KOPT-K1 (cell line): ENCODE data around the gene TPM2.

Experiments
- H3K27ac ChIP-seq: fragments of 200-600 bp; sonication (generic); 2 replicates; pipeline ENCODE4 v1.5.1; 2016; ENCODE audit warnings: antibody characterized with exemption, mild to moderate bottlenecking, low read depth, low read length; ENCODE audit not compliant: poor library complexity, severe bottlenecking
- H3K36me3 ChIP-seq: fragments of 200-600 bp; sonication (generic); 2 replicates; pipeline ENCODE4 v1.5.1; 2017; ENCODE audit warnings: antibody characterized with exemption, mild to moderate bottlenecking, low read length, moderate library complexity; ENCODE audit not compliant: insufficient read depth
- H3K9me3 ChIP-seq: fragments of 200-600 bp; sonication (generic); 2 replicates; pipeline ENCODE4 v1.5.1; 2017; ENCODE audit warnings: antibody characterized with exemption, low read length, mild to moderate bottlenecking; ENCODE audit not compliant: insufficient read depth, poor library complexity, severe bottlenecking

TPM2 gene

DNA sequence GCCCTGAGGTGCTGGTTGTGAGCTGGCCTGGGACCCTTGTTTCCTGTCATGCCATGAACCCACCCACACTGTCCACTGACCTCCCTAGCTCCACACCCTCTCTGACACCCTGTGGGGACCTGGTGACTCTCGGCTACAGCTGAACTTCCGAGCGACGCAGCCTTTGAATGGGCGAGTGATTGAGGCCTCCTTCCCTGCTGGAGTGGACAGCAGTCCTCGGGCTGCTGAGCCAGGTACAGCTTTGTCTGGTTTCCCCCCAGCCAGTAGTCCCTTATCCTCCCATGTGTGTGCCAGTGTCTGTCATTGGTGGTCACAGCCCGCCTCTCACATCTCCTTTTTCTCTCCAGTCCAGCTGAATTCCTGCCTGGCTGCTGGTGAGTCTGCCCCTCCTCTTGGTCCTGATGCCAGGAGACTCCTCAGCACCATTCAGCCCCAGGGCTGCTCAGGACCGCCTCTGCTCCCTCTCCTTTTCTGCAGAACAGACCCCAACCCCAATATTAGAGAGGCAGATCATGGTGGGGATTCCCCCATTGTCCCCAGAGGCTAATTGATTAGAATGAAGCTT is 9.9 kb downstream of the TPM2 start:
- no peaks in the 10 kb centered on the region for H3K9me3 ChIP-seq
- no peaks in the 10 kb centered on the region for H3K36me3 ChIP-seq
- H3K27ac ChIP-seq = no peak overlapping the region

DNA sequence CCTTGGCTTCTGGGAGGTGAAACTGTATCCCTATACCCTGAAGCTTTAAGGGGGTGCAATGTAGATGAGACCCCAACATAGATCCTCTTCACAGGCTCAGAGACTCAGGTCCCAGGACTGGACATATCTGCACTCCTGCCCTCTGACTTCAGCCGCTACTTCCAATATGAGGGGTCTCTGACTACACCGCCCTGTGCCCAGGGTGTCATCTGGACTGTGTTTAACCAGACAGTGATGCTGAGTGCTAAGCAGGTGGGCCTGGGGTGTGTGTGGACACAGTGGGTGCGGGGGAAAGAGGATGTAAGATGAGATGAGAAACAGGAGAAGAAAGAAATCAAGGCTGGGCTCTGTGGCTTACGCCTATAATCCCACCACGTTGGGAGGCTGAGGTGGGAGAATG is 10.6 kb downstream of the TPM2 start:
- no peaks in the 10 kb centered on the region for H3K36me3 ChIP-seq
- no peak overlapping the region for H3K27ac ChIP-seq
- H3K9me3 ChIP-seq = no peaks in the 10 kb centered on the region

DNA sequence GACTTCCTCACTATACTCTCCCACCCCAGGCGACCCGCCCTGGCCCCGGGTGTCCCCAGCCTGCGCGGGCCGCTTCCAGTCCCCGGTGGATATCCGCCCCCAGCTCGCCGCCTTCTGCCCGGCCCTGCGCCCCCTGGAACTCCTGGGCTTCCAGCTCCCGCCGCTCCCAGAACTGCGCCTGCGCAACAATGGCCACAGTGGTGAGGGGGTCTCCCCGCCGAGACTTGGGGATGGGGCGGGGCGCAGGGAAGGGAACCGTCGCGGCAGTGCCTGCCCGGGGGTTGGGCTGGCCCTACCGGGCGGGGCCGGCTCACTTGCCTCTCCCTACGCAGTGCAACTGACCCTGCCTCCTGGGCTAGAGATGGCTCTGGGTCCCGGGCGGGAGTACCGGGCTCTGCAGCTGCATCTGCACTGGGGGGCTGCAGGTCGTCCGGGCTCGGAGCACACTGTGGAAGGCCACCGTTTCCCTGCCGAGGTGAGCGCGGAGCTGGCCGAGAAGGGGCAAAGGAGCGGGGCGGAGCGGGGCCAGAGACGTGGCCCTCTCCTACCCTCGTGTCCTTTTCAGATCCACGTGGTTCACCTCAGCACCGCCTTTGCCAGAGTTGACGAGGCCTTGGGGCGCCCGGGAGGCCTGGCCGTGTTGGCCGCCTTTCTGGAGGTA is 13.9 kb downstream of the TPM2 start:
- Histone ChIP-seq H3K27ac (no peak overlapping the region), H3K36me3 (no peaks in the 10 kb centered on the region), H3K9me3 (no peaks in the 10 kb centered on the region)

DNA sequence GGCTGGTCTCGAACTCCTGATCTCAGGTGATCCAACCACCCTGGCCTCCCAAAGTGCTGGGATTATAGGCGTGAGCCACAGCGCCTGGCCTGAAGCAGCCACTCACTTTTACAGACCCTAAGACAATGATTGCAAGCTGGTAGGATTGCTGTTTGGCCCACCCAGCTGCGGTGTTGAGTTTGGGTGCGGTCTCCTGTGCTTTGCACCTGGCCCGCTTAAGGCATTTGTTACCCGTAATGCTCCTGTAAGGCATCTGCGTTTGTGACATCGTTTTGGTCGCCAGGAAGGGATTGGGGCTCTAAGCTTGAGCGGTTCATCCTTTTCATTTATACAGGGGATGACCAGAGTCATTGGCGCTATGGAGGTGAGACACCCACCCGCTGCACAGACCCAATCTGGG is 14.5 kb downstream of the TPM2 start:
- no peaks in the 10 kb centered on the region for H3K9me3 ChIP-seq
- no peak overlapping the region for H3K27ac ChIP-seq
- no peaks in the 10 kb centered on the region for H3K36me3 ChIP-seq

DNA sequence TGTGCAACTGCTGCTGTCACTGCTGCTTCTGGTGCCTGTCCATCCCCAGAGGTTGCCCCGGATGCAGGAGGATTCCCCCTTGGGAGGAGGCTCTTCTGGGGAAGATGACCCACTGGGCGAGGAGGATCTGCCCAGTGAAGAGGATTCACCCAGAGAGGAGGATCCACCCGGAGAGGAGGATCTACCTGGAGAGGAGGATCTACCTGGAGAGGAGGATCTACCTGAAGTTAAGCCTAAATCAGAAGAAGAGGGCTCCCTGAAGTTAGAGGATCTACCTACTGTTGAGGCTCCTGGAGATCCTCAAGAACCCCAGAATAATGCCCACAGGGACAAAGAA is 15.7 kb downstream of the TPM2 start:
- H3K36me3 ChIP-seq = no peaks in the 10 kb centered on the region
- H3K27ac ChIP-seq = no peak overlapping the region
- H3K9me3 ChIP-seq = no peaks in the 10 kb centered on the region

DNA sequence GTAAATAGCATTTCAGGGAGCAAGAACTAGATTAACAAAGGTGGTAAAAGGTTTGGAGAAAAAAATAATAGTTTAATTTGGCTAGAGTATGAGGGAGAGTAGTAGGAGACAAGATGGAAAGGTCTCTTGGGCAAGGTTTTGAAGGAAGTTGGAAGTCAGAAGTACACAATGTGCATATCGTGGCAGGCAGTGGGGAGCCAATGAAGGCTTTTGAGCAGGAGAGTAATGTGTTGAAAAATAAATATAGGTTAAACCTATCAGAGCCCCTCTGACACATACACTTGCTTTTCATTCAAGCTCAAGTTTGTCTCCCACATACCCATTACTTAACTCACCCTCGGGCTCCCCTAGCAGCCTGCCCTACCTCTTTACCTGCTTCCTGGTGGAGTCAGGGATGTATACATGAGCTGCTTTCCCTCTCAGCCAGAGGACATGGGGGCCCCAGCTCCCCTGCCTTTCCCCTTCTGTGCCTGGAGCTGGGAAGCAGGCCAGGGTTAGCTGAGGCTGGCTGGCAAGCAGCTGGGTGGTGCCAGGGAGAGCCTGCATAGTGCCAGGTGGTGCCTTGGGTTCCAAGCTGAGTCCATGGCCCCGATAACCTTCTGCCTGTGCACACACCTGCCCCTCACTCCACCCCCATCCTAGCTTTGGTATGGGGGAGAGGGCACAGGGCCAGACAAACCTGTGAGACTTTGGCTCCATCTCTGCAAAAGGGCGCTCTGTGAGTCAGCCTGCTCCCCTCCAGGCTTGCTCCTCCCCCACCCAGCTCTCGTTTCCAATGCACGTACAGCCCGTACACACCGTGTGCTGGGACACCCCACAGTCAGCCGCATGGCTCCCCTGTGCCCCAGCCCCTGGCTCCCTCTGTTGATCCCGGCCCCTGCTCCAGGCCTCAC is 16.3 kb downstream of the TPM2 start, which contains the start of gene CA9:
TSS of gene CA9 (plus strand) at position 797 of the 893 bp plus-strand sequence. CDS start at position 829, 32 bp downstream.
- H3K9me3 ChIP-seq = no peaks in the 10 kb centered on the region
- H3K27ac ChIP-seq = no peak within 1 kb of the TSS
- H3K36me3 ChIP-seq = no peaks in the 10 kb centered on the region

DNA sequence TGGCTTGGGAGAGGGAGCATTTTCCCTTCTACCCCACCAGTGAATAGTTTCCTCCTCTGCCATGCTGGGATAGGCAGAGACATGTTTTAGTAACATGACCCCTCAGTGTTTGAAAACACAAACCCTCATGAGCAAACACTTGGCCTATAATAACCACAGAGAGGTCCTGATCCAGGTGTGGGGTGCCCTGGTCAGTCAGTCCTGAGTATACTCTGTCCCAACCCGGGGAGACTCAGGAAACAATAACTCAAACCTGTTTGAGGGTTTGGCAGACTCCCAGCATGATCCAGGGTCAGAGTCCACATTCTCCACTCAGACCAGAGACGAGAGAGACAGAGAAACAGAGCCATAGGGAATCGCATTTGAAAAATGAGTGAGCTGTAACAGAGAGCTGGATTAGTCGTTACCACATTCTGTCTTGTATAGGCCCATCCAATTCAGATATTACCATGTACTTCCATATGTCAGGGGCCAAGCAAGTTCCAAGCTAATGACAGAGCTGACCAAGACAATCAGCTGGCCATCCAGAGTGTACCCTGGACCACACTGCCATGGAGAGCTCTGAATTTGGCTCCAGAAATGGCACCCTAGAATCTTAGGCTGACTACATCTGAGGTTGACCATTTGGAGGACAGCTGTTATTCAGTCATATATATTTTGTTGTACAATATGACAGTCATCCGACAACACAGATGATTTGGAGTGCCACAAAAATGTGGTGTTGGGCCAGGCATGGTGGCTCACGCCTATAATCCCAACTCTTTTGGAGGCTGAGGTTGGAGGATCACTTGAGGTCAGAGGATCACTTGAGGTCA is 20.2 kb downstream of the TPM2 start:
- Histone ChIP-seq H3K9me3 (no peaks in the 10 kb centered on the region), H3K27ac (no peak overlapping the region), H3K36me3 (no peaks in the 10 kb centered on the region)

DNA sequence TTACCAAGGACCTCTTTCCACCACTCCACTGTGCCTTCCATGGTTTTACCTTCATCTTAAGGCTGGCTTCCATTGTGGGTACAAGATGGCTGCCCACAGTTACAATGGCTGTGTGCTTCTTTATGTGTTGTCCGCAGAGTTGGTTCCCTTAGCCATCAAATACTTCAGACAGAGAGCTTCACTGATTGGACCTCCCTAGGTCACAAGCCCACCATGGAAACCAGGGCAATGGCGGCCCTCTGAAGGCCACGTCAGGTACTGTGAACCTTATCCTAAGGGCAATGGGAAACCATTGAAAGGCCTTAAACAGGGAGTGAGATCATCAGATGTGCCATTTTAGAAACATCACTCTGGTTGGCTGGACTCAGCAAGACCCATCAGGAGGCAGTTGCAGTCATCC is 21.8 kb downstream of the TPM2 start:
- Histone ChIP-seq H3K9me3 (no peaks in the 10 kb centered on the region), H3K36me3 (no peaks in the 10 kb centered on the region), H3K27ac (no peak overlapping the region)

DNA sequence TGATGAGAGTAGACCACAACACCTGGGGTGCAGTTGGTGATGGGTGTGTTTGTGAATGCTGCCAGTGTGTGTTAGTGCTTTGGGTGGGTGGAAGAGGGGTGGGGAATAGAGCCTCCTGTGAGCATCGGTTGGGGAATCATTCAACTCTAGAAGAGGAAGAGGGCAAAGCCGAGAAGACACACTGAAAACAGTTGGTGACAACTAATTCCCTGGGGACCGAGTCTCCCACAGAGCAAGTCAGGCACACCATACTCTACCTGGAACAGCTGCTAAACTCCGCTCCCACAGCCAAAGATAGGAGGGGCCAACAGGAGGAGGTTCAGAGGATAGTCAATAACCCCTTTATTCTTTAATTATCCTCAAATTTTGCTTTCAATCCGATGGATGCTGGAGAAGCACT is 23.2 kb downstream of the TPM2 start:
- no peak overlapping the region for H3K27ac ChIP-seq
- no peaks in the 10 kb centered on the region for H3K36me3 ChIP-seq
- H3K9me3 ChIP-seq = no peaks in the 10 kb centered on the region

DNA sequence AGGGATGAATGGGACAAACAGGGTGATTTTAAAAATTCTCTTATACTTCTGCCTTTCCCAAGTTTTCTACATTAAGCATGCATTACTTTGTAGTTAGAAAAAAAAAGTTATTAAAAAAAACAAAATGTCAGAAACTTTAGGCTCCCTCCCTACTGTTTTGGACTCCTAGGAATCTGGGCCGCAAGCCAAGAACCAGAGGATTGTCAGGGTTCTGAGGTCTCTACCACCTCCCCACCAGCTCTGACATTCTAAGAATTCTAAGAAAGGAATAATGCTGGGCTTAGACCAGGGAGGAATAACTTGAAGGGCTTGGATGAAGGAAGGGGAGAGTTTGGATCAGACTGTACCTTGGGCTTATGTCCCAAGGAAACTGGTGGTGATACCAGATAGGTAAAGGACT is 23.7 kb downstream of the TPM2 start:
- no peaks in the 10 kb centered on the region for H3K9me3 ChIP-seq
- no peak overlapping the region for H3K27ac ChIP-seq

DNA sequence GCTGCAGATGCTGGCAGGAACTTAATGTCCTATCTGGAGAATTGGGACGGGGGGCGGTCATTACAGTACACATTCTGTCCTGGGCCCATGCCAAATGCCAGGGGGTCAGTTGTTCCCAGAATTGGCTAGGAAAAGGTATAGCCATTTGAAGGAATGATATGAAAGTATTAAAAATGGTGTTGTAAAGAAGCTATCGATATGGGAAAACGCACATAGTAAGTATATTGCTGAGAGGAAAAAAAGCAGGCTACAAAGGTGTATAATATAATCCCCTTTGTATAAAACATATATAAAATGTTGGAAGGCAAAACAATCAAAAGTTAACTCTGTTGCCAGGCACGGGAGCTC is 24.3 kb downstream of the TPM2 start:
- no peaks in the 10 kb centered on the region for H3K9me3 ChIP-seq
- H3K27ac ChIP-seq = peak overlapping the region; percentile 64
- H3K36me3 ChIP-seq = peaks cover 6% of the 10 kb centered on the region; the same call in 1 of the 2 replicates

More for the DNA sequence above, 23.7 kb downstream of the TPM2 start:
- 0 out of 2 replicates have a peak, but pooled peaks cover under 1% of the 10 kb centered on the region for H3K36me3 ChIP-seq

DNA sequence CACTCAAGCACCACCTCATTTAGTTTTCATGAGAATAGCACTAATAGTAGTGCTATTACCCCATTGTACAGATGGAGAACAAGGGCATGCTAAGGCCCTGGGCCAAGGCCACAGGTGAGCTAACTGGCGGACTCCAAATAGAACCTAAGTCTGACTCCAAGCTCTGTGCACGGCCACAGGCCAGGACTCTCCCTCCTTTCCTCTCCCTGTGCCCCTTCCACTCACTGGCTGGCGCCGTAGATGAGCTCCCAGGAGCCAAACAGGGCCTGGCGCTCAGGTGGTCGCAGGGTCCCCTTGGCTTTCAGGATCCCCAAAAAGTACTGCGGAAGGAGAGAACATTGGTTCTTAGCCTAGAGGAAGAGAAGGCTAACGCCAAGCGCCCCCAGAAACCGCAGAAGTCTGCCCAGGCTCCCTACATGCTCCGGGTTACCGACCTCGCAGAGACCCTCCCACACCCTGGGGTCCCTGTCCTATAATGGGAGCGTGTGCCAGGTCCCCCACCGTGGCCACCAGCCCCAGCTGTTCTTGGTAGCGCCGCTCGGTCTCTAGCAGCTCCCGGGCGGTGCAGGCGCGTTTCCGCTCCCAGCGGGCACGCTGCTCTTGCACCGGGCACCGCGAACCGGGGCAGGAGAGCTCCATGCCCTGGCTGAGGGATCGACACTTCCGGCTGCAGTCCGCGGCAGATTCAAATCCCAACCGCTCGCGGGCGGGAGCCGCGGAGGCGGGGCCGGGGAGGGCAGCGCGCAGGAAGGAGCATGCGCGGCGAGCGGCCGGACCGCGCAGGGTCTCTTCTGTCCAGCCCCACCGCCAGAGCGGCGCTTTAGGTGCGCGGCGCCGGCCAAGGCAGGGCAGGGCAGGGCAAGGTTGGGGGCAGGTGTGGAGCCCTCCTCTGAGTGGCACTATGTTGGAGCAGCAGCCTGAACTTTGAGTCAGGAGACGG is 24.9 kb downstream of the TPM2 start, which contains the start of gene ARHGEF39:
TSS of gene ARHGEF39 (minus strand) at position 665 of the 940 bp plus-strand sequence. CDS start at position 639, 26 bp downstream.
- Histone ChIP-seq H3K36me3 (peaks cover 11% of the 10 kb centered on the region; the same call in 1 of the 2 replicates), H3K27ac (peak within 1 kb of the TSS; percentile 64), H3K9me3 (no peaks in the 10 kb centered on the region)

DNA sequence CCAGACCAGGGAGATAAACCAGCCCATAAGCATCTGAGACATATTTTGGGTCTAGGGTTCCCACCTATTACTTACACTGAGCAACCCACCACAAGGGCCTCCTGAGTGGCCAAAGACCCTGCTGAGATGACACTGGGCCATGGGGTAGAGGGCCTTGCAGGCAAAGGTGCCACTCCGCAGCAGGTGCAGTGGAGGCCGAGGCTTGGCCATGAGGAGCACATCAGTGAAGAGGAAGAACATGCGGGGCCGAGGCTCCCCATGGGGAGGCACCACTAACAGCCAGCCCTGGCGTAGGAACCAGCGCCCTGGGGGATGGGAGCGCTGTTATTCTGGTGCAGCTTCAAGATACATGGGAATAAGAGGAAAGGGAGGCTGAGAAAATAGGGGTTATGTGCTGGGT is 27.3 kb downstream of the TPM2 start:
- peak overlapping the region; percentile 53 for H3K27ac ChIP-seq
- H3K9me3 ChIP-seq = no peaks in the 10 kb centered on the region
- peaks cover 11% of the 10 kb centered on the region; the same call in 1 of the 2 replicates for H3K36me3 ChIP-seq
